GM21717 (cell line): ENCODE results near the gene SLC7A10.

Experiments used
- ATAC-seq: cut with Tn5 transposase; IDR thresholded peaks from one replicate; pipeline ENCODE4 v1.9.1; 2021; ENCODE audit warnings: mild to moderate bottlenecking, moderate library complexity; ENCODE audit not compliant: unreplicated experiment

Gene SLC7A10

GRCh38 chr19:33255781-33256180, 30.1 kb upstream of the SLC7A10 start:
- no peak for ATAC-seq

GRCh38 chr19:33254245-33254824, 28.7 kb upstream of the SLC7A10 start:
- no peak for ATAC-seq

- ATAC-seq: no peak
These were observed 27.3 kb upstream of the SLC7A10 start for GRCh38 chr19:33252971-33253370.

- ATAC-seq: no peak
These were observed 26.8 kb upstream of the SLC7A10 start for GRCh38 chr19:33252418-33252962.

- no peak for ATAC-seq
These were observed 26.0 kb upstream of the SLC7A10 start for GRCh38 chr19:33251526-33252090.

GRCh38 chr19:33251076-33251475, 25.4 kb upstream of the SLC7A10 start:
- ATAC-seq: no peak

- no peak for ATAC-seq
These were observed 24.9 kb upstream of the SLC7A10 start for GRCh38 chr19:33250500-33250899.

- ATAC-seq: no peak
These were observed 24.2 kb upstream of the SLC7A10 start for GRCh38 chr19:33249740-33250366.

GRCh38 chr19:33248954-33249613, 23.4 kb upstream of the SLC7A10 start:
- ATAC-seq: no peak

GRCh38 chr19:33248553-33248953, 22.9 kb upstream of the SLC7A10 start:
- ATAC-seq: no peak

GRCh38 chr19:33248104-33248503, 22.5 kb upstream of the SLC7A10 start:
- no peak for ATAC-seq

GRCh38 chr19:33247441-33247819, 21.8 kb upstream of the SLC7A10 start:
- ATAC-seq: no peak

GRCh38 chr19:33246709-33247440, 21.2 kb upstream of the SLC7A10 start:
- ATAC-seq: no peak

- no peak for ATAC-seq
These were observed 20.5 kb upstream of the SLC7A10 start for GRCh38 chr19:33245948-33246708.

- no peak for ATAC-seq
These were observed 17.3 kb upstream of the SLC7A10 start for GRCh38 chr19:33242911-33243310.

GRCh38 chr19:33242131-33242530, 16.5 kb upstream of the SLC7A10 start:
- no peak for ATAC-seq

GRCh38 chr19:33241530-33242101, 16.0 kb upstream of the SLC7A10 start:
- ATAC-seq: no peak

GRCh38 chr19:33241091-33241529, 15.5 kb upstream of the SLC7A10 start:
- no peak for ATAC-seq

- ATAC-seq: no peak
These were observed 14.6 kb upstream of the SLC7A10 start for GRCh38 chr19:33240181-33240771.
